Fibroblast of villous mesenchyme (primary cell): ENCODE measurements around the gene GLIS2. TPM values are rescaled to one million over a fixed set of nuclear protein-coding genes. Genes with fewer than 3 reads are reported as not detected.

Experiments
- DNase-seq: peaks from one replicate; pipeline ENCODE4 v3.0.0-alpha.2; 2010; ENCODE audit warnings: low read depth
- H3K4me3 ChIP-seq: 2 replicates; pipeline ENCODE4 v1.5.1; 2011; ENCODE audit warnings: low read depth, mild to moderate bottlenecking, low read length
- CTCF ChIP-seq: IDR thresholded peaks from 2 replicates; pipeline ENCODE4 v1.5.1; 2012; ENCODE audit warnings: low read depth, mild to moderate bottlenecking, low read length; ENCODE audit not compliant: insufficient read depth
- total RNA-seq: library from RNA; depleted of rRNA; stranded (reverse); fragments of >200 nt; gene quantifications from 2 replicates; pipeline ENCODE4 v1.2.3, GENCODE V29; 2012

Gene GLIS2
- total RNA-seq, 1 donor: 4.3 TPM

DNA sequence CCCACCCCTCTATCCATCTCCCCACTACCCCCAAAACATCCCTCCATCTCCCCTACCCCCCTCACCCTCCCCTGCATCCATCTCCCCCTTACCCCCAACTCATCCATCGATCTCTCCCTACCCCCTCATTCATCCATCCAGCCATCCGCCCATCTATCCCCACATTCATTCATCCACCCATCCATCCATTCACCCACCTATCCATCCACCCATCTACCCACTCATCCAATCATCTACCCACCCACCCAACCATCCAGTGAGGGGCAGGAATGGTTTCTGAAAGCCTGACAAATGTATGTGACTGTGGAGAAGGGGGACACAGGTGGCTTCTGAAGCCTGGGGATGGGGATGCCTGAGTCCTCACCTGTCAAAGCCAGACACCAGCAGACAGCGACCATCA, 44.0 kb downstream of the GLIS2 start:
- TF ChIP-seq CTCF: no peak

DNA sequence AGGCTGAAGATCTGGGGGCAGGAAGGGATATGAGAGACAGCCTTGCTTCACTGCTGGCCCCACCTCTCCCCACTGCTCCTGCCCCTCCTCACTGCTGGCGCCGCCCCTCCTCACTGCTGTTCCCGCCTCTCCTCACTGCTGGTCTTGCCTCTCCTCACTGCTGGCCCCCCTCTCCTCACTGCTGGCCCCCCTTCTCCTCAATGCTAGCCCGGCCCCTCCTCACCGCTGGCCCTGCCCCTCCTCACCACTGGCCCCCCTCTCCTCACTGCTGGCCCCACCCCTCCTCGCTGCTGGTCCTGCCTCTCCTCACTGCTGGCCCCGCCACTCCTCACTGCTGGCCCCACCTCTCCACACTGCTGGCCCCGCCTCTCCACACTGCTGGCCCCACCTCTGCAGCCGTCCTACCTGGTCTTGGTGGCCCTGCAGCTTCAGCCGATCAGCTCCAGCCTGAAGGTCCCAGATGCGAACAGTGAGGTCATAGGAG, 44.7 kb downstream of the GLIS2 start:
- no peak for TF ChIP-seq CTCF
- no peak for DNase-seq
- no peak overlapping the region for H3K4me3 ChIP-seq

More for the DNA sequence above, 44.0 kb downstream of the GLIS2 start:
- no peak overlapping the region for H3K4me3 ChIP-seq
- no peak for DNase-seq

- TF ChIP-seq CTCF: no peak
- H3K4me3 ChIP-seq: no peak overlapping the region
- no peak for DNase-seq
These were observed 45.4 kb downstream of the GLIS2 start for GRCh38 chr16:4361033-4361943.

DNA sequence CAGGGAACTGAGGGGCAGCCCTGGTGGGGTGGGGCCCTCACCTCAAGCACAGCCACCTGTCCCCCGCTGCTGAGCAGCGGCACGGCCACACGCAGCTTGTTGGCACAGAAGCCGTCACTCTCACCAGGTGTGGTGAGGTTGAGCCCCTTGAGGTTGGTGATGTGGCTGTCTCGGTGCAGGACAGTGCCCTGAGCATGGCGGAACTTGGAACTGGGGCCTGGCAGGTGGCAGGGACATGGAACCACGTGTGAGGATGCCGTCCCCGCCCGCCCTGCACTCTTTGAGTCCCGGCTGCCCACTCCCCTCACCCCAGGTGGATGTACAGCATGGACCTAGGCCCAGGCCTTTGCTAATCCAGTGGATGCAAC, 46.1 kb downstream of the GLIS2 start:
- no peak overlapping the region for H3K4me3 ChIP-seq
- no peak for TF ChIP-seq CTCF

GRCh38 chr16:4362476-4363135, 46.7 kb downstream of the GLIS2 start:
- no peak overlapping the region for H3K4me3 ChIP-seq
- TF ChIP-seq CTCF: no peak
- no peak for DNase-seq

More for the DNA sequence above, 46.1 kb downstream of the GLIS2 start:
- DNase-seq: no peak

GRCh38 chr16:4364196-4365013, 48.5 kb downstream of the GLIS2 start:
- no peak for DNase-seq
- no peak for TF ChIP-seq CTCF
- no peak overlapping the region for H3K4me3 ChIP-seq
